ENCODE measurements around the gene PRKN.

Gene PRKN

DNA sequence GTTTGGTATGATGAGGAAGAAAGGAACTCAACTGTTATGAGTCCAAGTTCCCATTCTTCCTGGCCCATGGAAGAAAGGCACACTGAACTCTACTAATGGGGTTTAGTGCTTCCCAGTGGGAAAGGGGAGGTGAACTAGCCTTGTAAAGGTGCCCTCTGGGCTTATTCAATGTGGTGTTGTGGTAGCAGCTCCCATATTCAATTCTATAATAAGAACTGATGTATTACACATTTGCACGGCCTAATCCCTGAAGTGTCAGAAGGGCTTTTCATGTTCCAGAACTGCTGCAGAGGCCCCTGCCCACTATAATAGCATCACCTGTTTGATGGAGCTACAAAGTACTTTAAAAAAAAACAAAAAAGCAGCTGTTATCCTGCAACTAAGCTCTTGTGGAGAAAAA lies 17.1 kb downstream of the PRKN start:
- Histone ChIP-seq H2AFZ (ENCODE audit: low read depth, low read length) (no peak overlapping the region), H2BK12ac (ENCODE audit: low read length in 2 of 2) (no peak overlapping the region), H3K27me3 (ENCODE audit: control insufficient read depth in 1 of 2, insufficient read depth in 1 of 2, low read length in 2 of 2) (no peaks in the 10 kb centered on the region), H2AK5ac (ENCODE audit: low read length, severe bottlenecking) (no peak overlapping the region), H3K4me2 (ENCODE audit: low read length, poor library complexity, severe bottlenecking) (no peak overlapping the region), H3K9me3 (ENCODE audit: control insufficient read depth, low read length) (no peaks in the 10 kb centered on the region), H3K14ac (ENCODE audit: low read length in 2 of 2) (no peak overlapping the region), H4K91ac (ENCODE audit: low read length) (no peak overlapping the region), H2BK15ac (ENCODE audit: low read depth, poor library complexity, severe bottlenecking) (no peak overlapping the region), H3K27ac (ENCODE audit: low read length, poor library complexity, severe bottlenecking) (no peak overlapping the region), H3K18ac (ENCODE audit: low read depth in 1 of 2, low read length in 2 of 2) (no peak overlapping the region), H3K9ac (ENCODE audit: low read length) (no peak overlapping the region), H2BK5ac (ENCODE audit: low read depth, low read length, poor library complexity, severe bottlenecking) (no peak overlapping the region), H3K4me3 (ENCODE audit: insufficient read depth in 1 of 2, low read depth in 1 of 2, low read length in 2 of 2) (no peak overlapping the region), H3K79me1 (replicated peaks; ENCODE audit: low read length, poor library complexity, severe bottlenecking) (peaks cover 1% of the 10 kb centered on the region), H3K4ac (ENCODE audit: low read depth in 1 of 2, low read length in 2 of 2) (no peak overlapping the region), H3K23ac (ENCODE audit: low read length in 2 of 2) (no peak overlapping the region), H3K36me3 (ENCODE audit: control insufficient read depth in 1 of 2, insufficient read depth in 2 of 2, low read depth in 1 of 2, low read length in 2 of 2) (no peaks in the 10 kb centered on the region), H4K8ac (ENCODE audit: low read length) (no peak overlapping the region), H2BK120ac (ENCODE audit: low read depth, low read length) (no peak overlapping the region), H3K4me1 (ENCODE audit: control insufficient read depth, insufficient read depth, low read depth, low read length) (no peaks in the 10 kb centered on the region)
- WGBS, result 88% methylated on average over 1 of the region's 1 CpG
- DNase-seq, result no peak

- no peak overlapping the region for H4K91ac ChIP-seq (ENCODE audit: low read length)
- H4K8ac ChIP-seq (ENCODE audit: low read length), result no peak overlapping the region
- H3K27me3 ChIP-seq (ENCODE audit: control insufficient read depth in 1 of 2, insufficient read depth in 1 of 2, low read length in 2 of 2), result no peaks in the 10 kb centered on the region
Measured at GRCh38 chr6:162709431-162709830, 18.1 kb downstream of the PRKN start.

GRCh38 chr6:162708971-162709370 lies 18.6 kb downstream of the PRKN start:
- Histone ChIP-seq H2BK120ac (ENCODE audit: low read depth, low read length) (no peak overlapping the region), H3K18ac (ENCODE audit: low read depth in 1 of 2, low read length in 2 of 2) (no peak overlapping the region), H2BK12ac (ENCODE audit: low read length in 2 of 2) (no peak overlapping the region), H3K4me2 (ENCODE audit: low read length, poor library complexity, severe bottlenecking) (no peak overlapping the region), H4K91ac (ENCODE audit: low read length) (no peak overlapping the region), H2AFZ (ENCODE audit: low read depth, low read length) (no peak overlapping the region), H2AK5ac (ENCODE audit: low read length, severe bottlenecking) (no peak overlapping the region), H3K79me1 (replicated peaks; ENCODE audit: low read length, poor library complexity, severe bottlenecking) (peaks cover 2% of the 10 kb centered on the region), H3K27me3 (ENCODE audit: control insufficient read depth in 1 of 2, insufficient read depth in 1 of 2, low read length in 2 of 2) (no peaks in the 10 kb centered on the region), H3K9me3 (ENCODE audit: control insufficient read depth, low read length) (no peaks in the 10 kb centered on the region), H3K9ac (ENCODE audit: low read length) (no peak overlapping the region), H3K14ac (ENCODE audit: low read length in 2 of 2) (no peak overlapping the region), H3K4ac (ENCODE audit: low read depth in 1 of 2, low read length in 2 of 2) (no peak overlapping the region), H4K8ac (ENCODE audit: low read length) (no peak overlapping the region), H3K27ac (ENCODE audit: low read length, poor library complexity, severe bottlenecking) (no peak overlapping the region), H2BK15ac (ENCODE audit: low read depth, poor library complexity, severe bottlenecking) (no peak overlapping the region), H2BK5ac (ENCODE audit: low read depth, low read length, poor library complexity, severe bottlenecking) (no peak overlapping the region), H3K23ac (ENCODE audit: low read length in 2 of 2) (no peak overlapping the region), H3K4me1 (ENCODE audit: control insufficient read depth, insufficient read depth, low read depth, low read length) (no peaks in the 10 kb centered on the region), H3K4me3 (ENCODE audit: insufficient read depth in 1 of 2, low read depth in 1 of 2, low read length in 2 of 2) (no peak overlapping the region), H3K36me3 (ENCODE audit: control insufficient read depth in 1 of 2, insufficient read depth in 2 of 2, low read depth in 1 of 2, low read length in 2 of 2) (no peaks in the 10 kb centered on the region)
- no peak for DNase-seq
- 93% methylated on average over 5 of the region's 6 CpGs for WGBS

More at GRCh38 chr6:162709431-162709830, 18.1 kb downstream of the PRKN start:
- Histone ChIP-seq H3K4me3 (ENCODE audit: insufficient read depth in 1 of 2, low read depth in 1 of 2, low read length in 2 of 2) (no peak overlapping the region), H3K14ac (ENCODE audit: low read length in 2 of 2) (no peak overlapping the region), H2AFZ (ENCODE audit: low read depth, low read length) (no peak overlapping the region), H3K27ac (ENCODE audit: low read length, poor library complexity, severe bottlenecking) (no peak overlapping the region), H3K4ac (ENCODE audit: low read depth in 1 of 2, low read length in 2 of 2) (no peak overlapping the region), H3K23ac (ENCODE audit: low read length in 2 of 2) (no peak overlapping the region), H3K4me1 (ENCODE audit: control insufficient read depth, insufficient read depth, low read depth, low read length) (no peaks in the 10 kb centered on the region), H2BK15ac (ENCODE audit: low read depth, poor library complexity, severe bottlenecking) (no peak overlapping the region), H3K36me3 (ENCODE audit: control insufficient read depth in 1 of 2, insufficient read depth in 2 of 2, low read depth in 1 of 2, low read length in 2 of 2) (no peaks in the 10 kb centered on the region), H3K18ac (ENCODE audit: low read depth in 1 of 2, low read length in 2 of 2) (no peak overlapping the region), H2BK120ac (ENCODE audit: low read depth, low read length) (no peak overlapping the region), H2AK5ac (ENCODE audit: low read length, severe bottlenecking) (no peak overlapping the region), H3K4me2 (ENCODE audit: low read length, poor library complexity, severe bottlenecking) (no peak overlapping the region), H3K9me3 (ENCODE audit: control insufficient read depth, low read length) (no peaks in the 10 kb centered on the region), H3K79me1 (replicated peaks; ENCODE audit: low read length, poor library complexity, severe bottlenecking) (peaks cover 1% of the 10 kb centered on the region), H2BK12ac (ENCODE audit: low read length in 2 of 2) (no peak overlapping the region), H3K9ac (ENCODE audit: low read length) (no peak overlapping the region), H2BK5ac (ENCODE audit: low read depth, low read length, poor library complexity, severe bottlenecking) (no peak overlapping the region)
- WGBS, result 98% methylated on average over 3 of the region's 4 CpGs
- DNase-seq, result no peak

- DNase-seq, result no peak
- Histone ChIP-seq H3K14ac (ENCODE audit: low read length in 2 of 2) (no peak overlapping the region), H3K23ac (ENCODE audit: low read length in 2 of 2) (no peak overlapping the region), H2BK15ac (ENCODE audit: low read depth, poor library complexity, severe bottlenecking) (no peak overlapping the region), H3K27ac (ENCODE audit: low read length, poor library complexity, severe bottlenecking) (no peak overlapping the region), H3K36me3 (ENCODE audit: control insufficient read depth in 1 of 2, insufficient read depth in 2 of 2, low read depth in 1 of 2, low read length in 2 of 2) (no peaks in the 10 kb centered on the region), H3K18ac (ENCODE audit: low read depth in 1 of 2, low read length in 2 of 2) (no peak overlapping the region), H3K9me3 (ENCODE audit: control insufficient read depth, low read length) (no peaks in the 10 kb centered on the region), H2AFZ (ENCODE audit: low read depth, low read length) (no peak overlapping the region), H3K27me3 (ENCODE audit: control insufficient read depth in 1 of 2, insufficient read depth in 1 of 2, low read length in 2 of 2) (no peaks in the 10 kb centered on the region), H4K8ac (ENCODE audit: low read length) (no peak overlapping the region), H3K79me1 (replicated peaks; ENCODE audit: low read length, poor library complexity, severe bottlenecking) (peaks cover 2% of the 10 kb centered on the region), H2BK120ac (ENCODE audit: low read depth, low read length) (no peak overlapping the region), H3K4me1 (ENCODE audit: control insufficient read depth, insufficient read depth, low read depth, low read length) (no peaks in the 10 kb centered on the region), H4K91ac (ENCODE audit: low read length) (no peak overlapping the region), H3K4me2 (ENCODE audit: low read length, poor library complexity, severe bottlenecking) (no peak overlapping the region), H2BK5ac (ENCODE audit: low read depth, low read length, poor library complexity, severe bottlenecking) (no peak overlapping the region), H2AK5ac (ENCODE audit: low read length, severe bottlenecking) (no peak overlapping the region), H3K4ac (ENCODE audit: low read depth in 1 of 2, low read length in 2 of 2) (no peak overlapping the region), H3K4me3 (ENCODE audit: insufficient read depth in 1 of 2, low read depth in 1 of 2, low read length in 2 of 2) (no peak overlapping the region), H3K9ac (ENCODE audit: low read length) (peak overlapping the region; percentile 48), H2BK12ac (ENCODE audit: low read length in 2 of 2) (no peak overlapping the region)
- 74% methylated on average over 5 of the region's 6 CpGs for WGBS
Measured at GRCh38 chr6:162706232-162706631, 21.3 kb downstream of the PRKN start.
